Lung microvascular endothelial cell (primary cell): ENCODE measurements around the gene DEFB124. TPM values are rescaled to one million over a fixed set of nuclear protein-coding genes. Genes with fewer than 3 reads are reported as not detected.
"Not testable (repeated sequence)": the region's sequence is repeated elsewhere in the genome, so short reads cannot be mapped to it uniquely, and the experiment has no call there.

Source experiments
- DNase-seq, 2 donors: peaks; one replicate each; pipeline versions ENCODE4 v3.0.0 to v3.0.0-alpha.2; 2010; ENCODE audit warnings: low read depth in 2 of 2
- total RNA-seq: library from RNA; depleted of rRNA; stranded (reverse); fragments of >200 nt; gene quantifications from 2 replicates; pipeline ENCODE4 v1.2.1, GENCODE V29; 2014

The DEFB124 gene
- not detected in 2 replicates for total RNA-seq

- no peak for DNase-seq
These were observed at the start of gene DEFB124, which contains the start of gene REM1 for GRCh38 chr20:31474758-31475427. Gene DEFB124, minus strand, starts transcription at chr20:31475127. Its CDS starts 2,114 bp downstream, at chr20:31473013. Gene REM1, plus strand, starts transcription at chr20:31475288. Its CDS starts 1,158 bp downstream, at chr20:31476446.

- peak; percentile 64 to 71 for DNase-seq
These were observed 48.7 kb upstream of the DEFB124 start for GRCh38 chr20:31523361-31524283.

- DNase-seq: no peak
These were observed 47.8 kb upstream of the DEFB124 start for GRCh38 chr20:31522731-31523130.

GRCh38 chr20:31521267-31521666 lies 46.3 kb upstream of the DEFB124 start:
- not testable (repeated sequence) for DNase-seq

GRCh38 chr20:31517373-31517772 lies 42.4 kb upstream of the DEFB124 start:
- DNase-seq: peak; percentile 55 to 71

- no peak for DNase-seq
These were observed 41.7 kb upstream of the DEFB124 start for GRCh38 chr20:31516651-31517050.

GRCh38 chr20:31516166-31516565 lies 41.2 kb upstream of the DEFB124 start:
- DNase-seq: no peak

GRCh38 chr20:31515775-31516107 lies 40.8 kb upstream of the DEFB124 start:
- no peak for DNase-seq

- no peak for DNase-seq
These were observed 40.3 kb upstream of the DEFB124 start for GRCh38 chr20:31515072-31515774.

- DNase-seq: peak; percentile 96 to 97
These were observed 39.5 kb upstream of the DEFB124 start, which contains the start of gene HM13 for GRCh38 chr20:31514154-31515071. Gene HM13, plus strand, starts transcription at chr20:31514442. Its CDS starts 110 bp downstream, at chr20:31514552.

- no peak for DNase-seq
These were observed 33.8 kb upstream of the DEFB124 start for GRCh38 chr20:31508517-31509244.

- DNase-seq: no peak
These were observed 31.0 kb upstream of the DEFB124 start for GRCh38 chr20:31505903-31506302.

GRCh38 chr20:31502884-31503673 lies 28.2 kb upstream of the DEFB124 start:
- peak; percentile 69 to 85 for DNase-seq

- no peak for DNase-seq
These were observed 25.6 kb upstream of the DEFB124 start for GRCh38 chr20:31500527-31500926.

GRCh38 chr20:31497838-31498540 lies 23.1 kb upstream of the DEFB124 start:
- DNase-seq: no peak

- DNase-seq: no peak
These were observed 21.9 kb upstream of the DEFB124 start for GRCh38 chr20:31496761-31497295.

GRCh38 chr20:31494131-31494530 lies 19.2 kb upstream of the DEFB124 start:
- DNase-seq: peak; percentile 37 to 46

GRCh38 chr20:31490752-31491151 lies 15.8 kb upstream of the DEFB124 start:
- DNase-seq: no peak
